ENCODE measurements around the gene UGCG. TPM values are rescaled to one million over a fixed set of nuclear protein-coding genes. Genes with fewer than 3 reads are reported as not detected.
"Not testable (repeated sequence)": the region's sequence is repeated elsewhere in the genome, so short reads cannot be mapped to it uniquely, and the experiment has no call there.

UGCG gene
- total RNA-seq, 1 experiment from 2014 or later = 32.6 TPM

DNA sequence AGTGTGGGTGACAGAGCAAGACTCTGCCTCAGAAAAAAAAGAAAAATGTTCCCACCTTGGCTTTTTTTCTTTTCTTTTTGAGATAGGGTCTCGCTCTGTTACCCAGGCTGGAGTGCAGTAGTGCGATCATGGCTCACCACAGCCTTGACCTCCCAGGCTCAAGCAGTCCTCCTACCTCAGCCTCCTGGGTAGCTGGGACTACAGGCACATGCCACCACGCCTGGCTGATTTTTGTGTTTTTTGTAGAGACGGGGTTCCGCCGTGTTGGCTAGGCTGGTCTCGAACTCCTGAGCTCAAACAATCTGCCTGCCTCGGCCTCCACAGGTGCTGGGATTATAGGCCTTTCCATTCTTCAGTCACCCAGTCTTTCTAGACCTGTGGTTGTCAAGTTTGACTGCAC is 6.9 kb downstream of the UGCG start:
- CTCF ChIA-PET; DNase-seq (ENCODE audit: low read depth, low spot score): not testable (repeated sequence)
- H4K20me1 ChIP-seq (ENCODE audit: insufficient read depth) = peaks cover 10% of the 10 kb centered on the region; the same call in 1 of the 2 replicates

DNA sequence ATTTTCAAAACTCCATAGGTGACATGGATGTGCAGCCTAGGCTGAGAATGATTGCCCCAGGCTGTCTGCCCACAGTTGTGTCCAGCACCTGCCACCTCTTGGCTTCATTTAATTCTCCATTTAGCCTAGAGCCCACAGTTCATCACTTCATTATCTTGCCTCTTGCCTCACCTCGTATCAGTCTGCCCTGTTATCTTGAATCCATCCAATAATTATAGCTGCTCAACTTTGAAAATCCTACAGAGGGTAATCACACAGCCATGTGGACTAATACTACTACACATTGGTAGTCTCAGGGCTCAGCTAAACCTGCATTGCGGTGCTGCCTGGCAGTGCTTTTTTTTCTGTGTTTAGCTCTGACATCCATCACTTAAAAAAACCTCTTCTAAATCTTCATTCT is 7.4 kb downstream of the UGCG start:
- H3K27me3 ChIP-seq (ENCODE audit: insufficient read depth, low read length) = no peaks in the 10 kb centered on the region
- CTCF ChIA-PET = no interaction called here
- ATAC-seq = no peak
- no TSS peak for BruUV-seq (replicated peaks)
- H4K20me1 ChIP-seq (ENCODE audit: insufficient read depth) = peaks cover 11% of the 10 kb centered on the region; the same call in 1 of the 2 replicates
- peaks cover 100% of the 10 kb centered on the region for H3K79me2 ChIP-seq (ENCODE audit: insufficient read depth, low read length)
- no peaks in the 10 kb centered on the region for H3K9me3 ChIP-seq (ENCODE audit: control insufficient read depth in 1 of 2, insufficient read depth in 1 of 2, low read depth in 1 of 2, low read length in 2 of 2)
- DNase-seq (ENCODE audit: low read depth, low spot score) = no peak
- no peak overlapping the region for H3K27ac ChIP-seq (ENCODE audit: low read depth, low read length)
- no peaks in the 10 kb centered on the region for H3K36me3 ChIP-seq (ENCODE audit: control insufficient read depth in 1 of 2, insufficient read depth in 2 of 2, low read length in 2 of 2)
- no peak overlapping the region for H3K9ac ChIP-seq (ENCODE audit: low read length)
- no peaks in the 10 kb centered on the region for H3K9me2 ChIP-seq (ENCODE audit: insufficient read depth)
- H3K4me3 ChIP-seq (replicated peaks in 1 of 2; ENCODE audit: low read depth in 1 of 2, low read length in 2 of 2) = no peak overlapping the region
- POLR2A ChIA-PET = no interaction called here
- peaks cover 22 to 87% of the 10 kb centered on the region in 2 experiments for H3K4me1 ChIP-seq (ENCODE audit: control insufficient read depth in 1 of 2, insufficient read depth in 2 of 2, low read length in 2 of 2)
- TF ChIP-seq YY1 (IDR thresholded peaks at IDR 0.05; ENCODE audit: extremely low read depth, insufficient replicate concordance, low read depth, low read length) (no peak), SRF (IDR thresholded peaks at IDR 0.05; ENCODE audit: low read depth) (no peak), RAD21 (IDR thresholded peaks at IDR 0.05; ENCODE audit: low read depth) (no peak), TCF7L2 (IDR thresholded peaks at IDR 0.05; ENCODE audit: borderline replicate concordance, extremely low read depth, insufficient read depth, insufficient read length) (no peak), POLR2A (IDR thresholded peaks at IDR 0.05; ENCODE audit: borderline replicate concordance, extremely low read depth, insufficient read depth, insufficient read length) (no peak), SP1 (IDR thresholded peaks at IDR 0.05; ENCODE audit: low read depth) (no peak), ZFX (IDR thresholded peaks at IDR 0.05) (no peak), ZNF274 (IDR thresholded peaks at IDR 0.05; ENCODE audit: low read depth, low read length) (no peak)
- TF ChIP-seq, protein P1, sequence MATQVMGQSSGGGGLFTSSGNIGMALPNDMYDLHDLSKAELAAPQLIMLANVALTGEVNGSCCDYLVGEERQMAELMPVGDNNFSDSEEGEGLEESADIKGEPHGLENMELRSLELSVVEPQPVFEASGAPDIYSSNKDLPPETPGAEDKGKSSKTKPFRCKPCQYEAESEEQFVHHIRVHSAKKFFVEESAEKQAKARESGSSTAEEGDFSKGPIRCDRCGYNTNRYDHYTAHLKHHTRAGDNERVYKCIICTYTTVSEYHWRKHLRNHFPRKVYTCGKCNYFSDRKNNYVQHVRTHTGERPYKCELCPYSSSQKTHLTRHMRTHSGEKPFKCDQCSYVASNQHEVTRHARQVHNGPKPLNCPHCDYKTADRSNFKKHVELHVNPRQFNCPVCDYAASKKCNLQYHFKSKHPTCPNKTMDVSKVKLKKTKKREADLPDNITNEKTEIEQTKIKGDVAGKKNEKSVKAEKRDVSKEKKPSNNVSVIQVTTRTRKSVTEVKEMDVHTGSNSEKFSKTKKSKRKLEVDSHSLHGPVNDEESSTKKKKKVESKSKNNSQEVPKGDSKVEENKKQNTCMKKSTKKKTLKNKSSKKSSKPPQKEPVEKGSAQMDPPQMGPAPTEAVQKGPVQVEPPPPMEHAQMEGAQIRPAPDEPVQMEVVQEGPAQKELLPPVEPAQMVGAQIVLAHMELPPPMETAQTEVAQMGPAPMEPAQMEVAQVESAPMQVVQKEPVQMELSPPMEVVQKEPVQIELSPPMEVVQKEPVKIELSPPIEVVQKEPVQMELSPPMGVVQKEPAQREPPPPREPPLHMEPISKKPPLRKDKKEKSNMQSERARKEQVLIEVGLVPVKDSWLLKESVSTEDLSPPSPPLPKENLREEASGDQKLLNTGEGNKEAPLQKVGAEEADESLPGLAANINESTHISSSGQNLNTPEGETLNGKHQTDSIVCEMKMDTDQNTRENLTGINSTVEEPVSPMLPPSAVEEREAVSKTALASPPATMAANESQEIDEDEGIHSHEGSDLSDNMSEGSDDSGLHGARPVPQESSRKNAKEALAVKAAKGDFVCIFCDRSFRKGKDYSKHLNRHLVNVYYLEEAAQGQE (IDR thresholded peaks at IDR 0.05; ENCODE audit: low read depth) = no peak
- RAD21 ChIA-PET (ENCODE audit: low non-redundant PET in 1 of 2, low total read pairs in 2 of 2, uncharacterized antibody in 2 of 2, unreplicated experiment in 2 of 2) = no interaction called here
- no peak overlapping the region for H2AFZ ChIP-seq (ENCODE audit: low read depth, low read length, poor library complexity, severe bottlenecking)
- H3K4me2 ChIP-seq (ENCODE audit: low read length) = no peak overlapping the region
- intact Hi-C loops (cut with micrococcal nuclease) = no loop called here

More for the DNA sequence above, 6.9 kb downstream of the UGCG start:
- POLR2A ChIA-PET; intact Hi-C loops (cut with micrococcal nuclease); H3K27me3 ChIP-seq (ENCODE audit: insufficient read depth, low read length); H3K9ac ChIP-seq (ENCODE audit: low read length); H3K4me2 ChIP-seq (ENCODE audit: low read length); H3K9me3 ChIP-seq (ENCODE audit: control insufficient read depth in 1 of 2, insufficient read depth in 1 of 2, low read depth in 1 of 2, low read length in 2 of 2); H3K9me2 ChIP-seq (ENCODE audit: insufficient read depth); H3K4me3 ChIP-seq (replicated peaks in 1 of 2; ENCODE audit: low read depth in 1 of 2, low read length in 2 of 2); RAD21 ChIA-PET (ENCODE audit: low non-redundant PET in 1 of 2, low total read pairs in 2 of 2, uncharacterized antibody in 2 of 2, unreplicated experiment in 2 of 2); H3K27ac ChIP-seq (ENCODE audit: low read depth, low read length); H2AFZ ChIP-seq (ENCODE audit: low read depth, low read length, poor library complexity, severe bottlenecking); BruUV-seq (replicated peaks); H3K36me3 ChIP-seq (ENCODE audit: control insufficient read depth in 1 of 2, insufficient read depth in 2 of 2, low read length in 2 of 2); ATAC-seq: not testable (repeated sequence)
- peaks cover 21 to 87% of the 10 kb centered on the region in 2 experiments for H3K4me1 ChIP-seq (ENCODE audit: control insufficient read depth in 1 of 2, insufficient read depth in 2 of 2, low read length in 2 of 2)
- H3K79me2 ChIP-seq (ENCODE audit: insufficient read depth, low read length) = peaks cover 100% of the 10 kb centered on the region
